Measurements from ENCODE around the gene ANKZF1.
"Not testable (repeated sequence)": the region's sequence is repeated elsewhere in the genome, so short reads cannot be mapped to it uniquely, and the experiment has no call there.

Gene ANKZF1, protein sequence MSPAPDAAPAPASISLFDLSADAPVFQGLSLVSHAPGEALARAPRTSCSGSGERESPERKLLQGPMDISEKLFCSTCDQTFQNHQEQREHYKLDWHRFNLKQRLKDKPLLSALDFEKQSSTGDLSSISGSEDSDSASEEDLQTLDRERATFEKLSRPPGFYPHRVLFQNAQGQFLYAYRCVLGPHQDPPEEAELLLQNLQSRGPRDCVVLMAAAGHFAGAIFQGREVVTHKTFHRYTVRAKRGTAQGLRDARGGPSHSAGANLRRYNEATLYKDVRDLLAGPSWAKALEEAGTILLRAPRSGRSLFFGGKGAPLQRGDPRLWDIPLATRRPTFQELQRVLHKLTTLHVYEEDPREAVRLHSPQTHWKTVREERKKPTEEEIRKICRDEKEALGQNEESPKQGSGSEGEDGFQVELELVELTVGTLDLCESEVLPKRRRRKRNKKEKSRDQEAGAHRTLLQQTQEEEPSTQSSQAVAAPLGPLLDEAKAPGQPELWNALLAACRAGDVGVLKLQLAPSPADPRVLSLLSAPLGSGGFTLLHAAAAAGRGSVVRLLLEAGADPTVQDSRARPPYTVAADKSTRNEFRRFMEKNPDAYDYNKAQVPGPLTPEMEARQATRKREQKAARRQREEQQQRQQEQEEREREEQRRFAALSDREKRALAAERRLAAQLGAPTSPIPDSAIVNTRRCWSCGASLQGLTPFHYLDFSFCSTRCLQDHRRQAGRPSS

DNA sequence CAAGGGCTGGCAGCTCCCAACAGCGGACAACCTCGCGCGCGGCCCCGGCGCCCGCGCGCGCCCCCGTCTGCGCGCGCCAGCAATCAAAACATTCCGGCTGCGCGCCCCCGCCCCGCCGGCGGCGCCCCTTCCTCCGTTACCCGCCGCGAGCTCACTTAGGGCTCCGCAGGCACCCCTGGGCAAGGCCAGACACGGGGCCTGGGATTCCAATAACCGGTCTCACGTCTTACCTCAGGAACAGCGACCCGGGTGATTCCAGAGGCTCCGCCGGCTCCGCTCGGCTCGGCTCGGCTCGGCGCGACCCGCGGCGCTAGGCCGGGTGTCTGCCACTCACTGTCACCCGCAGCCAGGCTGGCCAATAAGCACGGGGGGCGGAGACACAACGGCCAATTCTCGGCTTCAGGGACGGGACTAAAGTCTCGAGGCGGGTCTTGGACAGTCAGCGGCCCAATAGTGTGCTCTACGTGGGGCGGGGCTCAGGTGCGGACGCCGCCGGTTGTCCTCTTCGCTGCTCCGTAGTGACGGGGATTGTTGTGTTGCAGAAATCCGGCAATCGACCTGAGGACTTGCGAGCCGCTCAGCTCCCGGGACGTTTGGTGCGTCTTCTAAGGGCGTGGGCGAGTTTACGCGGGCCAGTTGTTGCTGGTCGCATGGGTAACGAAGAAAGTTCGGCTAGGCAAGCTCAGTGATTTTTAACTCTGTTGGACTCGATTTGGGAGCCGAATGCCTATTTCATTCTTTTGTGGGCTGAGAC lies at the start of gene ANKZF1, which contains the start of gene ATG9A:
ANKZF1 (plus strand) TSS at position 502 of the 754 bp plus-strand sequence. CDS start 452 bp downstream, outside the sequence.
ATG9A (minus strand) TSS at position 332 of the 754 bp plus-strand sequence. CDS start 1,612 bp downstream, outside the sequence.
- peak; percentile 95 to 97 for DNase-seq (ENCODE audit: low read depth in 2 of 2)

DNA sequence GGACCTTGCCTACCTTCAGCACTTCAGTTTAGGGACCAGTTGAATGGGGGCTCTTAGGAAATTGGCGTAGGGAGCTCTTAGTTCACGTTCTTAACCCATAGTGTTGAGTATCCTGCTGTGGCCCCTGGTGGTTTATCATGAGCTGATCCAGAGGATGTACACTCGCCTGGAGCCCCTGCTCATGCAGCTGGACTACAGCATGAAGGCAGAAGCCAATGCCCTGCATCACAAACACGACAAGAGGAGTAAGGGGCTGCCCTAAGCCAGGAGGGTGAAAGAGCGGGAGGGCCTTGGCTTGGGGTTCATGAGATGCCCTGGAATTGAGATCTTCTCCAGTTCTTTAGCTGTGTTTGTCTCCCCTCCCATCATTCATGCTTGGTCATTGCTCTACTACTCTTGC lies 48.6 kb upstream of the ANKZF1 start:
- DNase-seq (ENCODE audit: low read depth in 2 of 2) = no peak

DNA sequence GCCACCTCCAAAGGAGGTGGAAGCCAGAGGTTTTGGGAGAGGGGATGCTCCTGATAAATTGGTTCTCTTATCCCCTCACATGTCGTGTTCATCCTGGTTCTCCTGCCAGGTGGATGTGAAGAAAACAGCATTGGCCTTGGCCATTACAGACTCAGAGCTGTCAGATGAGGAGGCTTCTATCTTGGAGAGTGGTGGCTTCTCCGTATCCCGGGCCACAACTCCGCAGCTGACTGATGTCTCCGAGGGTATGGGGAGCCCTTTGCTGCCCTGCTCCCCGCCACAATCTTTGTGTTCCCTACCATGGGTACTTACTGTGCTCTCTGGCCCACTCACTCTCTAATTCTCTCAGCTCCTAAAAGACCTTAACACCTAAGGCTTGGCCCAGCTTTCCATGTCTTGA lies 48.1 kb upstream of the ANKZF1 start:
- no peak for DNase-seq (ENCODE audit: low read depth in 2 of 2)

DNA sequence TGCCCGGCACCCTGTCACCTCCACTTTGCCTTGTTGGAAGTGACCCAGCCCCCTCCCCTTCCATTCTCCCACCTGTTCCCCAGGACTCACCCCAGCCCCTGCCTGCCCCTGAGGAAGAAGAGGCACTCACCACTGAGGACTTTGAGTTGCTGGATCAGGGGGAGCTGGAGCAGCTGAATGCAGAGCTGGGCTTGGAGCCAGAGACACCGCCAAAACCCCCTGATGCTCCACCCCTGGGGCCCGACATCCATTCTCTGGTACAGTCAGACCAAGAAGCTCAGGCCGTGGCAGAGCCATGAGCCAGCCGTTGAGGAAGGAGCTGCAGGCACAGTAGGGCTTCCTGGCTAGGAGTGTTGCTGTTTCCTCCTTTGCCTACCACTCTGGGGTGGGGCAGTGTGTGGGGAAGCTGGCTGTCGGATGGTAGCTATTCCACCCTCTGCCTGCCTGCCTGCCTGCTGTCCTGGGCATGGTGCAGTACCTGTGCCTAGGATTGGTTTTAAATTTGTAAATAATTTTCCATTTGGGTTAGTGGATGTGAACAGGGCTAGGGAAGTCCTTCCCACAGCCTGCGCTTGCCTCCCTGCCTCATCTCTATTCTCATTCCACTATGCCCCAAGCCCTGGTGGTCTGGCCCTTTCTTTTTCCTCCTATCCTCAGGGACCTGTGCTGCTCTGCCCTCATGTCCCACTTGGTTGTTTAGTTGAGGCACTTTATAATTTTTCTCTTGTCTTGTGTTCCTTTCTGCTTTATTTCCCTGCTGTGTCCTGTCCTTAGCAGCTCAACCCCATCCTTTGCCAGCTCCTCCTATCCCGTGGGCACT lies 47.1 kb upstream of the ANKZF1 start:
- no peak for DNase-seq (ENCODE audit: low read depth in 2 of 2)

DNA sequence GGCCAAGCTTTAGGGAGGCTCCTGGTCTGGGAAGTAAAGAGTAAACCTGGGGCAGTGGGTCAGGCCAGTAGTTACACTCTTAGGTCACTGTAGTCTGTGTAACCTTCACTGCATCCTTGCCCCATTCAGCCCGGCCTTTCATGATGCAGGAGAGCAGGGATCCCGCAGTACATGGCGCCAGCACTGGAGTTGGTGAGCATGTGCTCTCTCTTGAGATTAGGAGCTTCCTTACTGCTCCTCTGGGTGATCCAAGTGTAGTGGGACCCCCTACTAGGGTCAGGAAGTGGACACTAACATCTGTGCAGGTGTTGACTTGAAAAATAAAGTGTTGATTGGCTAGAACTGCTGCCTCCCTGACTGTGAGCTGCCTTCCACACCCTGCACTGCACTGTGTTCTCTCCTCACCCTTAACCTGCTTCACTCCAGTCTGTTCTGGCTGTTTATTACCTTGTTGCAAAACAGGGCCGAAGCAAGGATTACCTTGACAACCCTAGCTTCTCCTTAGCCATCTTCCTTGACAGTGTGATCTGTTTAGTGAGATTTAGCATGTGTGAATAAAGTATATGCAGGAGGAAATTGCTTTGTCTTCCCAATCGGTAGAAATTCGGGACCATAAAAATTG lies 46.3 kb upstream of the ANKZF1 start:
- no peak for DNase-seq (ENCODE audit: low read depth in 2 of 2)

DNA sequence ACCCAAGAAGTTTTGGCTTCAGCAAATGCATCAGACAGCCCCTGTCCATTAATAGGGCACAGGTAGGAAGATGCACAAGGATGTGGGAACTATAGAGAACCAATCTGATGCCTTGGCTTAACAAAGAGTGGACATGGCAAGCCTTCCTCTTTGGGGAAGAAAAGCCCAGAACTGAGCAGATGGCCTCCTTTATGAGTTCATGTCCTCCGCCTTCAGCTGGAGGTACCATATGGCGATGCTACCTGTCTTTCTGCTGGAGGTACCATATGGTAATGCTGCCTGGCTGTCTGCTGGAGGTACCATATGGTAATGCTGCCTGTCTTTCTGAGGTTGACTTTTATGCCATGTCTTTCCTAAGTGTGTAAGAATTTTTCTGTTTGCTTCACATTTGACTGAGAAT lies 45.5 kb upstream of the ANKZF1 start:
- DNase-seq (ENCODE audit: low read depth in 2 of 2) = no peak

DNA sequence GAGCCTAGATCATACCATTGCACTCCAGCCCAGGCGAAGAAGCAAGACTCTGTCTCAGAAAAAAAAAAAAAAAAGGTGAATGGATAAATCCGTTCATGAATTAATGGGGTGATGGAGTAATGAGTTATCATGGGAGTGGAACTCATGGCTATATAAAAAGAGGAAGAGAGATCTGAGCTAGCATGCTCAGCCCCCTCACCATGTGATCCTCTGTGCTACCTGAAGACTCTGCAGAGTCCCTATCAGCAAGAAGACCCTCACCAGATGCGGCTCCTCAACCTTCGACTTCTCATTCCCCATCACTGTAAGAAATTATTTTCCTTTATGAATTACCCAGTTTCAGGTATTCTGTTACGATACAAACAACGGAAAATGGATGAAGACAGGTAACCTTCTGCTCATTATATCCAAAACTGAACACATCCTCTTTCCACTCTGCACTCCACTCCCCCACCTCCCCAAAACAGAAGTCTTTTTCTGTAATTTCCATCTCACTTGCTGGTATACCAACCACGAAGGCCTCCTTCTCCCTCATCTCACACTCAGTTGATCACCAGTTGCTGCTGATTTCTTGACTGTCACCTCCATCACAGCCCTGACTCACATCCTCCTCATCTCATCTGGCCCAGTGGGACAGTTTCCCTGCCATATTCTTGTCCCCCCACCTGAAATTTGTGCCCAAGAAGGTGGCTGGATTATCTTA lies 42.7 kb upstream of the ANKZF1 start:
- no peak for DNase-seq (ENCODE audit: low read depth in 2 of 2)

DNA sequence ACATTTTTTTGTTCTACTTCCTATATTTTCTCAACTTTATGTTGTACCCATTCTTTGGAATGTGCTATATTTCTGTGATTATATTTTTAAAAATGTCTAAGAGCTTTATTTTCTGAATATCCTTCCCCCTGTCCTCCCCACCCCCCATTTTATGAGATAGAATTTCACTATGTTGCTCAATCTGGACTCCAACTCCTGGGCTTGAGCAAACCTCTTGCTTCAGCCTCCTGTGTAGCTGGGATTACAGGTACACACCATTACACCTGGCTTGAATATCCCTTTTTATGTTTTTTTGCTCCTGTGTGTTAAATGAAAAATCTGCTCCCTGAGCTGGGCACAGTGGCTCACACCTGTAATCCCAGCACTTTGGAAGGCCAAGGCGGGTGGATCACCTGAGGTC lies 32.2 kb upstream of the ANKZF1 start:
- no peak for DNase-seq (ENCODE audit: low read depth in 2 of 2)

DNA sequence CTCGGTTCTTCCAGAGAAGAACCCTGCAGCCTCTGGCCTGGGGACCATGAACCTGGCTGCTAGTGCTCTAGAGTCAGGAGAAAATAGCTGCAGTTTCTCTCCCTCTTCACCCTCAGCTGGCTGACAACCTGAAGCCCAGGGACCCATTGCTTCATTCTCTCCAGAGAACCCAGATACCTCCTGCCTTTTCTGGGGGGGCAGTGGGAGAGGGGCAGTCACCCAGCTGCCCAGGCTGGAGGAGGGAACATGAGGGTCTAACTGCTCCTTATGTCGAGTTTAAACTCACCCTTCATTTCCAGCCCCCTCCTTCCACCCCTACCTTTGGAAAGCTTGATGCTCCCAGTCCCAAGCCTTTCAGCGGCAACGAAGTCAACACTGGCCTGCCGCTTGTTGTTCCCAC lies 30.6 kb upstream of the ANKZF1 start:
- DNase-seq (ENCODE audit: low read depth in 2 of 2) = no peak

DNA sequence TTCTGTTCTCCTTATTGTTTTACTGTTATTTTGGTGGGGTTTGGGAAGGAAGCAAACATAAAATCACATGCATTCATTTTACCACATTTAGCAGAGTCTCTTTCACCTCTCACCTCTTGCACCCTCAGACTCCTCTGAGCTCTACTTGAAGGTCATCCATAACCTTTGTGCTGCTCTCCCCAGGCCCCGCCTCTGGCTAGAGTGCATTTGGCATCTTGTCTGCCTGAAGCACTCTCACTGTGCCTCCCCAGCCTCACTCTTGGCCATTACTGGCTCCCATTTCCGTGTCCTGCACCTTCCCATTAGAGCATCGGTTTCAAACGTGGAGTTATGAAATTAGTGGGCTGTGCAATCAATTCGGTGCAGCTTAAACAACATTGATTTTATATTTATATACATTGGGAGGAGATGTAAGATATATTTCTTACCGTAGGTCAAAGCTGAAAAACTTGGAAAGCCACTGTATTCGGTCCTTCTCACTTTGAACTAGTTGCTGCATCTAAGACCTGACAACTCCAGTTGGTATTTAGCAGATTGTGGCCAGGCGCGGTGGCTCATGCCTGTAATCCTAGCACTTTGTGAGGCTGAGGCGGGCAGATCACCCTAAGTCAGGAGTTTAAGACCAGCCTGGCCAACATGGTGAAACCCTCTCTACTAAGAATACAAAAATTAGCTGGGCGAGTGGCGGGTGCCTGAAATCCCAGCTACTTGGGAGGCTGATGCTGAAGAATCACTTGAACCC lies 30.0 kb upstream of the ANKZF1 start:
- DNase-seq (ENCODE audit: low read depth in 2 of 2) = no peak

DNA sequence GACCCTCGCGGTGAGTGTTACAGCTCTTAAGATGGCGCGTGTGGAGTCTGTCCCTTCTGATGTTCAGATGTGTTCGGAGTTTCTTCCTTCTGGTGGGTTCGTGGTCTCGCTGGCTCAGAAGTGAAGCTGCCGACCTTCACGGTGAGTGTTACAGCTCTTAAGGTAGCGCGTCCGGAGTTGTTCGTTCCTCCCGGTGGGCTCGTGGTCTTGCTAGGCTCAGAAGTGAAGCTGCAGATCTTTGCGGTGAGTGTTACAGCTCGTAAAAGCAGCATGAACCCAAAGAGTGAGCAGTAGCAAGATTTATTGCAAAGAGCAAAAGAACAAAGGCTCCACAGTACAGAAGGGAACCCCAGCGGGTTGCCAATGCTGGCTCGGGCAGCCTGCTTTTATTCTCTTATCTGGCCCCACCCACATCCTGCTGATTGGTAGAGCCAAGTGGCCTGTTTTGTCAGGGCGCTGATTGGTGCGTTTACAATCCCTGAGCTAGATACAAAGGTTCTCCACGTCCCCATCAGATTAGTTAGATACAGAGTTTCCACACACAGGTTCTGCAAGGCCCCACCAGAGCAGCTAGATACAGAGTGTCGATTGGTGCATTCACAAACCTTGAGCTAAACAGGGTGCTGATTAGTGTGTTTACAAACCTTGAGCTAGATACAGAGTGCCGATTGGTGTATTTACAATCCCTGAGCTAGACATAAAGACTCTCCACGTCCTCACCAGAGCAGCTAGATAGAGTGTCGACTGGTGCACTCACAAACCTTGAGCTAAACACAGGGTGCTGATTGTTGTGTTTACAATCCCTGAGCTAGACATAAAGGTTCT lies 28.9 kb upstream of the ANKZF1 start:
- DNase-seq (ENCODE audit: low read depth in 2 of 2) = not testable (repeated sequence)

DNA sequence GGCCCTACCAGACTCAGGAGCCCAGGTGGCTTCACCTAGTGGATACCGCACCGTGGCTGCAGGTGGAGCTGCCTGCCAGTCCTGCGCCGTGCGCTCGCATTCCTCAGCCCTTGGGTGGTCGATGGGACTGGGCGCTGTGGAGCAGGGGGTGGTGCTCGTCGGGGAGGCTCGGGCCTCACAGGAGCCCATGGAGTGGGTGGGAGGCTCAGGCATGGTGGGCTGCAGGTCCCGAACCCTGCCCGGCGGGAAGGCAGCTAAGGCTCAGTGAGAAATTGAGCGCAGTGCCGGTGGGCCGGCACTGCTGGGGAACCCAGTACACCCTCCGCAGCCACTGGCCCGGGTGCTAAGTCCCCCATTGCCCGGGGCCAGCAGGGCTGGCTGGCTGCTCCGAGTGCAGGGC lies 28.3 kb upstream of the ANKZF1 start:
- not testable (repeated sequence) for DNase-seq (ENCODE audit: low read depth in 2 of 2)

DNA sequence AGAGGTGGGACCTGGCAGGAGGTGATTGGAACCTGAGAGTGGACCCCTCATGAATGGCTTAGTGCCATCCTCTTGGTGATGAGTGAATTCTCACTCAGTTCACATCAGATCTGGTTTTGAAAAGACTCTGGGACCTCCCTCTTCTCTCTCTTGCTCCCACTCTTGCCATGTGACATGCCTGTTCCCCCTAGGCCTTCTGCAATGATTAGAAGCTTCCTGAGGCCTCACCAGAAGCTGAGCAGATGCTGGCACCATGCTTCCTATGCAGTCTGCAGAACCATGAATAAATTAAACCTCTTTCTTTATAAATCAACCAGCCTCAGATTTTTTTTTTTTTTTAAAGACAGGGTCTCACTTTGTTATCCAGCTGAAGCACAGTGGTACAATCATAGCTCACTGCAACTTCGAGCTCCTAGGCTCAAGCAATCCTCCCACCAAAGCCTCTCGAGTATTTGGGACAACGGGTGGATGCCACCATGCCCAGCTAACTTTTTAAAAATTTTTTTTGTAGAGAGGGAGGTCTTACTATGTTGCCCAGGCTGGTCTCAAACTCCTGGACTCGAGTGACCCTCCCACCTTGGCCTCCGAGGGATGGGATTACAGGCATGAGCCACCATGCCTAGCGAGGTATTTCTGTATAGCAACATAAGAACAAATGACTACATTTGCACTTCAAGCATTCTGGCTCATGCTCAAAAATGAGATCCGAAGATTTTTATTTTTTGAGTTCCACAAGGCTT lies 25.0 kb upstream of the ANKZF1 start:
- DNase-seq (ENCODE audit: low read depth in 2 of 2) = no peak

DNA sequence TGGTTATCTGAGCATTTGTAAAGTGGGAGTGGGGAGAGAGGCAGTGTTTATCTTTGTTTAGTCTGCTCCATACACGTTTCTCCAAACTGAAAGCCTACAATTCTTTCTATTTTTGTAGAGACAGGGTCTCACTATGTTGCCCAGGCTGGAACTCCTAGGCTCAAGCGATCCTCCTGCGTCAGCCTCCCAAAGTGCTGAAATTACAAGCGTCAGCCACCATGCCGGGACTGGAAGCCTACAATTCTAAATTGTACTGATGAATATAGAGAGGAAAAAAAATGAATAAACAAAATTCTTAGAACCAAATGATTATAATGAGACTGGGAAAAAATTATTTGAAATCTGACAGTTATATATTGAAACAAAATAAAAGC lies 24.5 kb upstream of the ANKZF1 start:
- no peak for DNase-seq (ENCODE audit: low read depth in 2 of 2)

DNA sequence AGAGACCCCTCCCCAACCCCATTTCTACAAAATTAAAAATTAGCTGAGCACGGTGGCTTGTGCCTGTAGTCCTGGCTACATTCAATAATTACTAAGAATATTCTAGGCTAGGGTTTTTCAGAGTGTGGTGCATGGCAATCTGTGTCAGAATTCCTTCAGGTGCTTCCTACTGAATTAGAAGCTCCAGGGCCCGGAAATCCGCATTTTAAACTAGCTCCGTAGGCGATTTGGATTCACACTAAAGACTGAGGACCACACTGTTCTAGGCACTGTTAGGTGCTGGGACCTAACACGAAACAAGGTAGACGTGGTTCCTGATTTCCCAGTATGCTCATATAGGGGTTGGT lies 23.7 kb upstream of the ANKZF1 start:
- DNase-seq (ENCODE audit: low read depth in 2 of 2) = no peak

DNA sequence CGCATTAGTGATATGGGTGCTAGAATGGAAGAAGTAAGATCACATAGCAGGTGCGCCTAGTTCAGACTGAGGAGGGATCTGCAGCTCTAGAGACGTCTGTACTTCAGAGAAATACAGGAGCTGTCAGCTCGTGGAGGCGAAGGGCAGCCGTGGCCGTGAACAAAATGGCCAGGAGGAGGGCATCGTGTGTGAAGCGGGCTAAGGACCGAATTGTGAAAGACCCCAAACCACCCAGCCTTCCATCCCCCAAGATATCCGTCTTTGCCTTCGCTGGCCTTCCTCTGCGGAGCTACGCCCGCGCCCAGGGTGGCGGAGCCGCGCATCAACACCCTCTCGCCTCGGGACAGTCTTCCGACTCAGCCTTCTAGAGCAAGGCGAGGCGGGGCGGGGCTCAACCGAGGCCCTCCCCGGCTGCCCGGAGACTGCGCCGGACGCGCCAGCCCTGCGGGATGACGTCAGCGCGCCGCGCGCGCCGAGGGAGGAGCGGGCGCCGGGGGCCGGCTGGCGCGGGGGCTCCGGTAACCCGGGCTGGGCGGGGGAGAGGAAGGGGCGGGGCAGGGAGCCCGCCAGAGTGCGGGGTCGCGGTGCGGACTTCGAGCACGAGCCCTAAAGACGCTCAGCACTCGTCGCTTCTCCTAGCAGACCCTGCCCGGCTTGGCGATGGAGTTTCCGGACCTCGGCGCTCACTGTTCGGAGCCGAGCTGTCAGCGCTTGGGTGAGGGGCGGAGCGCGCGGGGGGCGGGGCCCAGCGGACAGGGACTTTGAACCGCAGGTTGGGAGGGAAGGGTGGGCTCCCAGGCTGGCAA lies 23.1 kb upstream of the ANKZF1 start, which contains the start of gene ZFAND2B:
ZFAND2B (plus strand) TSS at position 455 of the 806 bp plus-strand sequence; CDS start at position 661, 206 bp downstream.
- DNase-seq (ENCODE audit: low read depth in 2 of 2) = peak; percentile 90 to 93

Measured in stimulated activated CD8-positive, alpha-beta memory T cell treated with anti-CD3 and anti-CD28 coated beads, Interleukin-2, amount 100 ng/mL, for 48 hours (primary cell).